C4-2B (cell line): ENCODE measurements around the gene TMX2.

ENCODE experiments used
- ZFX ChIP-seq: fragments of 450-650 bp; IDR thresholded peaks from 2 replicates; pipeline ENCODE4 v1.6.1; 2017
- TF ChIP-seq, protein P1 (sequence below): fragments of 450-650 bp; conservative IDR thresholded peaks from 2 replicates; pipeline ENCODE4 v1.5.1; 2017; ENCODE audit warnings: mild to moderate bottlenecking

DNA sequence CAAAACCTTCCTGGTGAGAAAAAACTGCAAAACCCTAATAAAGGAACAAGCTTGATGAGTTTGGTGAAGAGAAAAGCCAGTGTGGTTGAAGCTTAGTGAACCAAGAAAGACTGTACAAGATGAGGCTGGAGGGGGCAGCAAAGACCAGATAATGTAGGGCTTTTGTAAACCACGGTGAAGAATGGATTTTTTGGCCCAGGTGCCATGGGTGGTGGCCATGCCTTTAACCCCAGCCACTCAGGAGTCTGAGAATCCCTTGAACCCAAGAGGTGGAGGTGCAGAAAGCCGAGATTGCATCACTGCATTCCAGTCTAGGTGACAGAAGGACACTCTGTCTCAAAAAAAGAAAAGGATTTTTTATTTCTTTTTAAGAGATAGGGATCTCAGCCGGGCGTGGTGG is 49.5 kb upstream of the TMX2 start:
- TF ChIP-seq, protein P1, sequence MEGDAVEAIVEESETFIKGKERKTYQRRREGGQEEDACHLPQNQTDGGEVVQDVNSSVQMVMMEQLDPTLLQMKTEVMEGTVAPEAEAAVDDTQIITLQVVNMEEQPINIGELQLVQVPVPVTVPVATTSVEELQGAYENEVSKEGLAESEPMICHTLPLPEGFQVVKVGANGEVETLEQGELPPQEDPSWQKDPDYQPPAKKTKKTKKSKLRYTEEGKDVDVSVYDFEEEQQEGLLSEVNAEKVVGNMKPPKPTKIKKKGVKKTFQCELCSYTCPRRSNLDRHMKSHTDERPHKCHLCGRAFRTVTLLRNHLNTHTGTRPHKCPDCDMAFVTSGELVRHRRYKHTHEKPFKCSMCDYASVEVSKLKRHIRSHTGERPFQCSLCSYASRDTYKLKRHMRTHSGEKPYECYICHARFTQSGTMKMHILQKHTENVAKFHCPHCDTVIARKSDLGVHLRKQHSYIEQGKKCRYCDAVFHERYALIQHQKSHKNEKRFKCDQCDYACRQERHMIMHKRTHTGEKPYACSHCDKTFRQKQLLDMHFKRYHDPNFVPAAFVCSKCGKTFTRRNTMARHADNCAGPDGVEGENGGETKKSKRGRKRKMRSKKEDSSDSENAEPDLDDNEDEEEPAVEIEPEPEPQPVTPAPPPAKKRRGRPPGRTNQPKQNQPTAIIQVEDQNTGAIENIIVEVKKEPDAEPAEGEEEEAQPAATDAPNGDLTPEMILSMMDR: no peak; the same call in 1 of the 2 replicates
- no peak for TF ChIP-seq ZFX
